Globus pallidus (tissue), 1 donor: ENCODE data around the gene ARL5C.

ENCODE experiments used
- DNase-seq: peaks from one replicate; pipeline ENCODE4 v3.0.0-alpha.2; 2015; ENCODE audit warnings: low spot score

Gene ARL5C

GRCh38 chr17:39107973-39108372 lies 58.0 kb downstream of the ARL5C start:
- DNase-seq, result no peak

GRCh38 chr17:39107155-39107554 lies 58.8 kb downstream of the ARL5C start:
- DNase-seq, result no peak
